NCI-H1048 (cell line): Measurements from ENCODE around the gene PPOX.
A peak's percentile ranks its signal among the peaks of the same experiment; 100 is the strongest.

Experiments
- DNase-seq: peaks from one replicate; lab custom pipeline; 2025; lab: John Stamatoyannopoulos, UW

The PPOX gene

GRCh38 chr1:161176468-161177111, 10.4 kb downstream of the PPOX start:
- DNase-seq = no peak

GRCh38 chr1:161177112-161177935, 11.1 kb downstream of the PPOX start, which contains the start of gene B4GALT3:
Gene B4GALT3 (minus strand): TSS chr1:161177507. CDS start chr1:161176060, 1,447 bp downstream.
- peak; percentile 69 for DNase-seq

GRCh38 chr1:161177936-161178244, 11.7 kb downstream of the PPOX start:
- DNase-seq = no peak

GRCh38 chr1:161179698-161180097, 13.5 kb downstream of the PPOX start:
- no peak for DNase-seq

- no peak for DNase-seq
Measured at GRCh38 chr1:161180639-161181038, 14.4 kb downstream of the PPOX start.

GRCh38 chr1:161182214-161182613, 16.0 kb downstream of the PPOX start:
- DNase-seq = no peak

GRCh38 chr1:161185282-161185682, 19.1 kb downstream of the PPOX start:
- no peak for DNase-seq

GRCh38 chr1:161185732-161186311, 19.6 kb downstream of the PPOX start:
- DNase-seq = no peak

GRCh38 chr1:161187311-161187710, 21.1 kb downstream of the PPOX start:
- DNase-seq = no peak

GRCh38 chr1:161188381-161188780, 22.2 kb downstream of the PPOX start:
- no peak for DNase-seq

- no peak for DNase-seq
Measured at GRCh38 chr1:161189036-161189435, 22.8 kb downstream of the PPOX start.

- DNase-seq = no peak
Measured at GRCh38 chr1:161190962-161191521, 24.8 kb downstream of the PPOX start.

- DNase-seq = no peak
Measured at GRCh38 chr1:161191971-161192370, 25.7 kb downstream of the PPOX start.

- DNase-seq = peak; percentile 48
Measured at GRCh38 chr1:161192476-161193465, 26.5 kb downstream of the PPOX start.

- DNase-seq = no peak
Measured at GRCh38 chr1:161193561-161194235, 27.5 kb downstream of the PPOX start.

- no peak for DNase-seq
Measured at GRCh38 chr1:161195171-161195570, 28.9 kb downstream of the PPOX start.

- no peak for DNase-seq
Measured at GRCh38 chr1:161196111-161196510, 29.9 kb downstream of the PPOX start.

GRCh38 chr1:161196521-161197451, 30.6 kb downstream of the PPOX start:
- no peak for DNase-seq

- DNase-seq = no peak
Measured at GRCh38 chr1:161197560-161198193, 31.5 kb downstream of the PPOX start.
